SK-N-SH (cell line): Measurements from ENCODE around the gene RAB8A. TPM values are rescaled to one million over a fixed set of nuclear protein-coding genes. Genes with fewer than 3 reads are reported as not detected.

Source experiments
- CTCF ChIA-PET: fragments of 300-600, 350-600 bp; formaldehyde crosslinking; extraction: SDS; loops from one replicate; lab custom pipeline; 2021; lab: Yijun Ruan, JAX
- POLR2A ChIA-PET: fragments of 350-600 bp; sonication (Branson Sonifier 250); formaldehyde crosslinking; extraction: SDS; loops from one replicate; lab custom pipeline; 2020; ENCODE audit warnings: antibody characterized with exemption, inconsistent platforms; lab: Yijun Ruan, JAX
- DNase-seq: peaks from one replicate; pipeline ENCODE4 v3.0.0; 2012
- H2AFZ ChIP-seq: fragments of 200-600 bp; sonication (generic); 2 replicates; pipeline ENCODE4 v1.8.1; 2016; ENCODE audit warnings: antibody characterized with exemption, mild to moderate bottlenecking, low read depth
- H3F3A ChIP-seq: fragments of 200-600 bp; sonication (generic); replicated peaks from 2 replicates; pipeline ENCODE3; 2016; ENCODE audit warnings: antibody characterized with exemption, mild to moderate bottlenecking; ENCODE audit not compliant: insufficient read depth
- H3K27ac ChIP-seq, 2 experiments: fragments of 200-500 bp in 1 of 2; fragments of 200-600 bp in 1 of 2; sonication (Bioruptor generic) in 1 of 2; sonication (generic), shearing (Covaris generic) in 1 of 2; 2 replicates each; pipeline versions ENCODE4 v1.5.1 to v1.6.1; 2014 to 2016; ENCODE audit warnings: low read depth in 2 of 2, inconsistent platforms in 1 of 2, low read length in 1 of 2, mild to moderate bottlenecking in 1 of 2, mixed read lengths in 1 of 2
- H3K27me3 ChIP-seq: fragments of 200-600 bp; sonication (generic), shearing (Covaris generic); 2 replicates; pipeline ENCODE4 v1.6.1; 2016; ENCODE audit warnings: mixed run types; ENCODE audit not compliant: insufficient read depth
- H3K36me3 ChIP-seq, 2 experiments: fragments of 200-500 bp in 1 of 2; fragments of 200-600 bp in 1 of 2; sonication (Bioruptor generic) in 1 of 2; sonication (generic) in 1 of 2; replicated peaks in 1 of 2; 2 replicates each; pipeline versions ENCODE3 to v1.5.1; 2014 to 2016; ENCODE audit warnings: low read length in 1 of 2, mild to moderate bottlenecking in 1 of 2; ENCODE audit not compliant: insufficient read depth in 2 of 2, control insufficient read depth in 1 of 2
- H3K4me1 ChIP-seq, 2 experiments: fragments of 200-500 bp in 1 of 2; fragments of 200-600 bp in 1 of 2; sonication (Bioruptor generic) in 1 of 2; sonication (generic), shearing (Covaris generic) in 1 of 2; 2 replicates each; pipeline versions ENCODE4 v1.5.1 to v1.6.1; 2014 to 2016; ENCODE audit warnings: low read depth in 1 of 2, low read length in 1 of 2, mixed run types in 1 of 2; ENCODE audit not compliant: insufficient read depth in 2 of 2, control insufficient read depth in 1 of 2
- H3K4me2 ChIP-seq: fragments of 200-600 bp; sonication (generic), shearing (Covaris generic); 2 replicates; pipeline ENCODE4 v1.6.1; 2017; ENCODE audit warnings: mixed run types
- H3K4me3 ChIP-seq, 2 experiments: fragments of 200-500 bp in 1 of 2; fragments of 200-600 bp in 1 of 2; sonication (Bioruptor generic) in 1 of 2; sonication (generic), shearing (Covaris generic) in 1 of 2; 2 replicates each; pipeline versions ENCODE4 v1.5.1 to v1.8.1; 2014 to 2016; ENCODE audit warnings: low read depth in 2 of 2, inconsistent platforms in 1 of 2, low read length in 1 of 2, mild to moderate bottlenecking in 1 of 2, mixed read lengths in 1 of 2, moderate library complexity in 1 of 2
- H3K79me2 ChIP-seq: fragments of 200-600 bp; sonication (generic); 2 replicates; pipeline ENCODE4 v1.8.1; 2017; ENCODE audit warnings: mild to moderate bottlenecking; ENCODE audit not compliant: insufficient read depth
- H3K9ac ChIP-seq: fragments of 200-600 bp; sonication (generic); 2 replicates; pipeline ENCODE4 v1.6.1; 2017; ENCODE audit warnings: mixed run types
- H3K9me2 ChIP-seq: fragments of 200-600 bp; sonication (generic); 2 replicates; pipeline ENCODE4 v1.6.1; 2017; ENCODE audit warnings: mixed run types
- H3K9me3 ChIP-seq: fragments of 200-600 bp; sonication (generic); 2 replicates; pipeline ENCODE4 v1.6.1; 2017; ENCODE audit warnings: mixed run types, mild to moderate bottlenecking, moderate library complexity
- H4K20me1 ChIP-seq: fragments of 200-600 bp; sonication (generic); 2 replicates; pipeline ENCODE4 v1.6.1; 2017; ENCODE audit warnings: mild to moderate bottlenecking, mixed run types; ENCODE audit not compliant: insufficient read depth
- CHD2 ChIP-seq: fragments of 150-350 bp; IDR thresholded peaks from 2 replicates; pipeline ENCODE4 v1.6.1; 2018; ENCODE audit warnings: low read length; ENCODE audit not compliant: partially characterized antibody
- ELF1 ChIP-seq: IDR thresholded peaks from 2 replicates; pipeline ENCODE4 v1.4.0; 2012
- FOXM1 ChIP-seq: IDR thresholded peaks from 2 replicates; pipeline ENCODE4 v1.4.0; 2012; ENCODE audit warnings: low read depth, mild to moderate bottlenecking
- GATA2 ChIP-seq: sonication (generic); formaldehyde crosslinking; IDR thresholded peaks from 2 replicates; pipeline ENCODE4 v1.5.0; 2020; ENCODE audit warnings: mild to moderate bottlenecking, missing genetic modification reagents
- JUND ChIP-seq: IDR thresholded peaks from 2 replicates; pipeline ENCODE4 v1.4.0; 2012
- MEF2A ChIP-seq: IDR thresholded peaks from 2 replicates; pipeline ENCODE4 v1.4.0; 2012; ENCODE audit warnings: low read depth, borderline replicate concordance
- NFIC ChIP-seq: IDR thresholded peaks from 2 replicates; pipeline ENCODE4 v1.4.0; 2012; ENCODE audit warnings: borderline replicate concordance
- NRF1 ChIP-seq: IDR thresholded peaks from 2 replicates; pipeline ENCODE4 v1.6.1; 2012; ENCODE audit warnings: low read depth, mild to moderate bottlenecking, low read length
- RAD21 ChIP-seq: IDR thresholded peaks from 2 replicates; pipeline ENCODE4 v1.6.1; 2012; ENCODE audit warnings: mild to moderate bottlenecking, low read length
- RFX5 ChIP-seq: IDR thresholded peaks from 2 replicates; pipeline ENCODE4 v1.6.1; 2012; ENCODE audit warnings: mild to moderate bottlenecking, improper control_type of control experiment, low read length
- SIN3A ChIP-seq: IDR thresholded peaks from 2 replicates; pipeline ENCODE4 v1.6.1; 2012; ENCODE audit warnings: low read depth, mild to moderate bottlenecking, low read length, moderate library complexity, borderline replicate concordance
- YY1 ChIP-seq: IDR thresholded peaks from 2 replicates; pipeline ENCODE4 v1.4.0; 2012; ENCODE audit warnings: low read depth, mild to moderate bottlenecking
- WGBS: methylation state at CpG from one replicate; pipeline ENCODE4 v1.1.6; 2017; ENCODE audit warnings: low lambda C conversion rate; 5-methylcytosine and 5-hydroxymethylcytosine counted together
- polyA plus RNA-seq, 3 experiments: library from polyadenylated mRNA; depleted of rRNA; stranded (reverse); fragments of >200 nt; gene quantifications; 2 replicates each; pipeline ENCODE4 v1.2.3, GENCODE V29; 2012
- TF ChIP-seq, protein P1 (sequence below): IDR thresholded peaks from 2 replicates; pipeline ENCODE4 v1.4.0; 2012; ENCODE audit warnings: low read depth, borderline replicate concordance
- TF ChIP-seq, protein P2 (sequence below): IDR thresholded peaks from 2 replicates; pipeline ENCODE4; 2012
- TF ChIP-seq, protein P3 (sequence below): IDR thresholded peaks from 2 replicates; pipeline ENCODE4 v1.6.1; 2012; ENCODE audit warnings: mild to moderate bottlenecking, low read depth, low read length, moderate library complexity
- TF ChIP-seq, protein P4 (sequence below): fragments of 150-350 bp; IDR thresholded peaks from 2 replicates; pipeline ENCODE4 v1.6.1; 2017; ENCODE audit warnings: antibody characterized with exemption, low read length, low read depth, borderline replicate concordance
- TF ChIP-seq, protein P5 (sequence below): IDR thresholded peaks from 2 replicates; pipeline ENCODE4 v1.4.0; 2012; ENCODE audit warnings: low read depth, borderline replicate concordance

Gene RAB8A
- polyA plus RNA-seq, 1 of the 3 experiments (the other 2 are of a cell fraction), result 55.2 TPM

DNA sequence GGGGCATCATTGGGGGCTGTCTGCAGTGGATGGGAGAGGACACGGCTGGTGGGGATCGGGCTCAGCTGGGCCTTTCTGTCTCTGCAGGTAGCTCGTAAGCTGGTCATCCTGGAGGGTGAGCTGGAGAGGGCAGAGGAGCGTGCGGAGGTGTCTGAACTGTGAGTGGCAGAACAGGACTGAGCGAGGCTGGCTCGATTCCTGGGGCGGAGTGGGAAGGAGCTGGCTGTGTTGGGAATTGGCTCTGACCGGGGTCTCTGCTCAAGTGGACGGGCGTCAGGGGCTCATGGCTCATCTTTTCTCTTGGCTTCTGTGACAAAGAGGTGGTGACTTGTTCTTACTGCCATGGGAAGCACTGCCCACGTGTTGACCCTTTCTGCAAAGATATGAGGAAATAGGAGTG lies 23.7 kb upstream of the RAB8A start:
- H3K27me3 ChIP-seq, result no peaks in the 10 kb centered on the region
- no peaks in the 10 kb centered on the region for H3K4me1 ChIP-seq
- no peak overlapping the region for H3K4me3 ChIP-seq
- ChIA-PET POLR2A (no interaction called here), CTCF (interaction anchor here (0.6 to 1.1 kb wide), 2 partner anchors 25 to 28 kb away, joined by 3 read pairs; no protein-coding TSS in a partner anchor)
- H3K9me3 ChIP-seq, result no peaks in the 10 kb centered on the region
- H3K9me2 ChIP-seq, result no peaks in the 10 kb centered on the region
- no peak overlapping the region for H2AFZ ChIP-seq
- H3K79me2 ChIP-seq, result peaks cover 97% of the 10 kb centered on the region
- peaks cover 38% of the 10 kb centered on the region for H3F3A ChIP-seq
- 96% methylated on average over 11 of the region's 12 CpGs for WGBS
- no peak overlapping the region for H3K4me2 ChIP-seq
- TF ChIP-seq, protein P1, sequence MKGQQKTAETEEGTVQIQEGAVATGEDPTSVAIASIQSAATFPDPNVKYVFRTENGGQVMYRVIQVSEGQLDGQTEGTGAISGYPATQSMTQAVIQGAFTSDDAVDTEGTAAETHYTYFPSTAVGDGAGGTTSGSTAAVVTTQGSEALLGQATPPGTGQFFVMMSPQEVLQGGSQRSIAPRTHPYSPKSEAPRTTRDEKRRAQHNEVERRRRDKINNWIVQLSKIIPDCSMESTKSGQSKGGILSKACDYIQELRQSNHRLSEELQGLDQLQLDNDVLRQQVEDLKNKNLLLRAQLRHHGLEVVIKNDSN, result no peak
- TF ChIP-seq, all 33 proteins: peak for 0
- Histone ChIP-seq H3K27ac (no peak overlapping the region), H3K9ac (no peak overlapping the region), H3K36me3 (peaks cover 49 to 99% of the 10 kb centered on the region in 2 experiments), H4K20me1 (peaks cover 74% of the 10 kb centered on the region)
- DNase-seq, result no peak

DNA sequence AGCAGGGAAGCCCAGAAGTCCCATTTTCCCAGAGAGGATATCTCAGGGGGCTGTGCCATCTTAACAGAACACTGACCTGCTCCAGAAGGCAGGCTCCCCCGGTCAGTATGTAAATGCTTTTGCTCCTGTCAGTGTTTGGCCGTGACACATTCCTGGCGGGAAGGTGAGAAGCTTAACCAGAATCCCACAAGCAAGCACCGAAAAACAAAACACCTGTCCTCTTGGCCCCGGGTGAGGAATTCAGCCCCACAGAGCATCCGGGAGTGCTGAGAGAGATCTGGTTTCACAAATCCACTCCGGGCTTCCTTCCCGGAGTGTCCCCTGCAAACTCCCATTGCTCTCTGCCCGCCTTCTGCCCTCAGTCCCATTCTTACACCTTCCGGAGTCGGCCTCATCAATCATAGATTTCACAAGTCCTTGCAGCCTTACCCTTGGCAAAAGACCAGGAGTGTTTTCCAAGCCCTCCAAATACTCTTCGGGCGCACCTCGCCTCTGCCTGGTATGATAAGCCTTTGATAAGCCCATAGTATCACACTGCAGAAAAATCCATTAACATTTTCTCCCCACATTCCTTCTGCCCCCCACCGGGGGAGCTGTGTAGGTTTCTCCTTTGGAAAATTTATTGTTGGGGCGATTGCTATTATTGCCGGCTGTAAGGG lies 23.2 kb upstream of the RAB8A start:
- Histone ChIP-seq H3K79me2 (peaks cover 96% of the 10 kb centered on the region), H3K36me3 (peaks cover 48 to 99% of the 10 kb centered on the region in 2 experiments), H4K20me1 (peaks cover 68% of the 10 kb centered on the region), H3K9me2 (no peaks in the 10 kb centered on the region), H3F3A (peaks cover 38% of the 10 kb centered on the region), H3K9ac (no peak overlapping the region), H3K9me3 (no peaks in the 10 kb centered on the region), H3K27ac (no peak overlapping the region), H3K27me3 (no peaks in the 10 kb centered on the region), H2AFZ (no peak overlapping the region), H3K4me3 (no peak overlapping the region), H3K4me1 (no peaks in the 10 kb centered on the region), H3K4me2 (no peak overlapping the region)
- WGBS, result 75% methylated on average over 12 of the region's 17 CpGs
- ChIA-PET CTCF (interaction anchor here (0.6 to 3.3 kb wide), 4 partner anchors 23 to 47 kb away, joined by 3 to 10 read pairs (median 6); partner anchors contain the start of gene RAB8A), POLR2A (no interaction called here)
- DNase-seq, result no peak
- TF ChIP-seq GATA2 (CRISPR knock-in tag), result no peak
- TF ChIP-seq, protein P2, sequence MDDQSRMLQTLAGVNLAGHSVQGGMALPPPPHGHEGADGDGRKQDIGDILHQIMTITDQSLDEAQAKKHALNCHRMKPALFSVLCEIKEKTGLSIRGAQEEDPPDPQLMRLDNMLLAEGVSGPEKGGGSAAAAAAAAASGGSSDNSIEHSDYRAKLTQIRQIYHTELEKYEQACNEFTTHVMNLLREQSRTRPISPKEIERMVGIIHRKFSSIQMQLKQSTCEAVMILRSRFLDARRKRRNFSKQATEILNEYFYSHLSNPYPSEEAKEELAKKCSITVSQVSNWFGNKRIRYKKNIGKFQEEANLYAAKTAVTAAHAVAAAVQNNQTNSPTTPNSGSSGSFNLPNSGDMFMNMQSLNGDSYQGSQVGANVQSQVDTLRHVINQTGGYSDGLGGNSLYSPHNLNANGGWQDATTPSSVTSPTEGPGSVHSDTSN, result no peak
- no peak for TF ChIP-seq JUND
- TF ChIP-seq, protein P3, sequence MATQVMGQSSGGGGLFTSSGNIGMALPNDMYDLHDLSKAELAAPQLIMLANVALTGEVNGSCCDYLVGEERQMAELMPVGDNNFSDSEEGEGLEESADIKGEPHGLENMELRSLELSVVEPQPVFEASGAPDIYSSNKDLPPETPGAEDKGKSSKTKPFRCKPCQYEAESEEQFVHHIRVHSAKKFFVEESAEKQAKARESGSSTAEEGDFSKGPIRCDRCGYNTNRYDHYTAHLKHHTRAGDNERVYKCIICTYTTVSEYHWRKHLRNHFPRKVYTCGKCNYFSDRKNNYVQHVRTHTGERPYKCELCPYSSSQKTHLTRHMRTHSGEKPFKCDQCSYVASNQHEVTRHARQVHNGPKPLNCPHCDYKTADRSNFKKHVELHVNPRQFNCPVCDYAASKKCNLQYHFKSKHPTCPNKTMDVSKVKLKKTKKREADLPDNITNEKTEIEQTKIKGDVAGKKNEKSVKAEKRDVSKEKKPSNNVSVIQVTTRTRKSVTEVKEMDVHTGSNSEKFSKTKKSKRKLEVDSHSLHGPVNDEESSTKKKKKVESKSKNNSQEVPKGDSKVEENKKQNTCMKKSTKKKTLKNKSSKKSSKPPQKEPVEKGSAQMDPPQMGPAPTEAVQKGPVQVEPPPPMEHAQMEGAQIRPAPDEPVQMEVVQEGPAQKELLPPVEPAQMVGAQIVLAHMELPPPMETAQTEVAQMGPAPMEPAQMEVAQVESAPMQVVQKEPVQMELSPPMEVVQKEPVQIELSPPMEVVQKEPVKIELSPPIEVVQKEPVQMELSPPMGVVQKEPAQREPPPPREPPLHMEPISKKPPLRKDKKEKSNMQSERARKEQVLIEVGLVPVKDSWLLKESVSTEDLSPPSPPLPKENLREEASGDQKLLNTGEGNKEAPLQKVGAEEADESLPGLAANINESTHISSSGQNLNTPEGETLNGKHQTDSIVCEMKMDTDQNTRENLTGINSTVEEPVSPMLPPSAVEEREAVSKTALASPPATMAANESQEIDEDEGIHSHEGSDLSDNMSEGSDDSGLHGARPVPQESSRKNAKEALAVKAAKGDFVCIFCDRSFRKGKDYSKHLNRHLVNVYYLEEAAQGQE, result no peak
- TF ChIP-seq NRF1, result no peak
- TF ChIP-seq NFIC, result no peak
- TF ChIP-seq, protein P1, result no peak
- TF ChIP-seq, protein P4, sequence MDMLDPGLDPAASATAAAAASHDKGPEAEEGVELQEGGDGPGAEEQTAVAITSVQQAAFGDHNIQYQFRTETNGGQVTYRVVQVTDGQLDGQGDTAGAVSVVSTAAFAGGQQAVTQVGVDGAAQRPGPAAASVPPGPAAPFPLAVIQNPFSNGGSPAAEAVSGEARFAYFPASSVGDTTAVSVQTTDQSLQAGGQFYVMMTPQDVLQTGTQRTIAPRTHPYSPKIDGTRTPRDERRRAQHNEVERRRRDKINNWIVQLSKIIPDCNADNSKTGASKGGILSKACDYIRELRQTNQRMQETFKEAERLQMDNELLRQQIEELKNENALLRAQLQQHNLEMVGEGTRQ, result no peak
- TF ChIP-seq RFX5, result no peak
- no peak for TF ChIP-seq SIN3A
- TF ChIP-seq YY1, result no peak
- TF ChIP-seq, protein P5, sequence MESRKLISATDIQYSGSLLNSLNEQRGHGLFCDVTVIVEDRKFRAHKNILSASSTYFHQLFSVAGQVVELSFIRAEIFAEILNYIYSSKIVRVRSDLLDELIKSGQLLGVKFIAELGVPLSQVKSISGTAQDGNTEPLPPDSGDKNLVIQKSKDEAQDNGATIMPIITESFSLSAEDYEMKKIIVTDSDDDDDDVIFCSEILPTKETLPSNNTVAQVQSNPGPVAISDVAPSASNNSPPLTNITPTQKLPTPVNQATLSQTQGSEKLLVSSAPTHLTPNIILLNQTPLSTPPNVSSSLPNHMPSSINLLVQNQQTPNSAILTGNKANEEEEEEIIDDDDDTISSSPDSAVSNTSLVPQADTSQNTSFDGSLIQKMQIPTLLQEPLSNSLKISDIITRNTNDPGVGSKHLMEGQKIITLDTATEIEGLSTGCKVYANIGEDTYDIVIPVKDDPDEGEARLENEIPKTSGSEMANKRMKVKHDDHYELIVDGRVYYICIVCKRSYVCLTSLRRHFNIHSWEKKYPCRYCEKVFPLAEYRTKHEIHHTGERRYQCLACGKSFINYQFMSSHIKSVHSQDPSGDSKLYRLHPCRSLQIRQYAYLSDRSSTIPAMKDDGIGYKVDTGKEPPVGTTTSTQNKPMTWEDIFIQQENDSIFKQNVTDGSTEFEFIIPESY, result no peak
- TF ChIP-seq RAD21, result no peak
- no peak for TF ChIP-seq MEF2A
- TF ChIP-seq CHD2, result no peak
- no peak for TF ChIP-seq ELF1
- TF ChIP-seq FOXM1, result no peak
